ENCODE data around the gene EPN2. TPM values are rescaled to one million over a fixed set of nuclear protein-coding genes. Genes with fewer than 3 reads are reported as not detected.

The EPN2 gene
- total RNA-seq, 1 donor from 2014 or later: 10.5 TPM

- intact Hi-C loops (cut with micrococcal nuclease): no loop called here
- Mint-ChIP-seq H3K4me1 (ENCODE audit: low read depth) (peaks cover 14% of the 10 kb centered on the region), H3K4me3 (ENCODE audit: low read depth) (peak overlapping the region; percentile 17), H3K27ac (no peak overlapping the region), H3K27me3 (ENCODE audit: low read depth) (no peaks in the 10 kb centered on the region), H3K36me3 (ENCODE audit: low read depth) (peaks cover 42% of the 10 kb centered on the region), H3K9me3 (no peaks in the 10 kb centered on the region)
- no peak for DNase-seq (ENCODE audit: low spot score)
These were observed 143.5 kb downstream of the EPN2 start for GRCh38 chr17:19380481-19381301.

GRCh38 chr17:19381361-19381740 is 144.2 kb downstream of the EPN2 start:
- Mint-ChIP-seq H3K4me3 (ENCODE audit: low read depth) (no peak overlapping the region), H3K4me1 (ENCODE audit: low read depth) (peaks cover 11% of the 10 kb centered on the region), H3K9me3 (no peaks in the 10 kb centered on the region), H3K27me3 (ENCODE audit: low read depth) (no peaks in the 10 kb centered on the region), H3K27ac (no peak overlapping the region), H3K36me3 (ENCODE audit: low read depth) (peaks cover 42% of the 10 kb centered on the region)
- intact Hi-C loops (cut with micrococcal nuclease): no loop called here
- no peak for DNase-seq (ENCODE audit: low spot score)

- Mint-ChIP-seq H3K4me3 (ENCODE audit: low read depth) (no peak overlapping the region), H3K27me3 (ENCODE audit: low read depth) (no peaks in the 10 kb centered on the region), H3K4me1 (ENCODE audit: low read depth) (peaks cover 9% of the 10 kb centered on the region), H3K27ac (no peak overlapping the region), H3K9me3 (no peaks in the 10 kb centered on the region), H3K36me3 (ENCODE audit: low read depth) (peaks cover 42% of the 10 kb centered on the region)
- no peak for DNase-seq (ENCODE audit: low spot score)
- intact Hi-C loops (cut with micrococcal nuclease): no loop called here
These were observed 144.7 kb downstream of the EPN2 start for GRCh38 chr17:19381741-19382444.

GRCh38 chr17:19382531-19383444 is 145.6 kb downstream of the EPN2 start:
- no peak overlapping the region for H3K27ac Mint-ChIP-seq
- no peak overlapping the region for H3K4me3 Mint-ChIP-seq (ENCODE audit: low read depth)
- no peak for DNase-seq (ENCODE audit: low spot score)
- H3K4me1 Mint-ChIP-seq (ENCODE audit: low read depth): peaks cover 7% of the 10 kb centered on the region
- intact Hi-C loops (cut with micrococcal nuclease): no loop called here
- peaks cover under 1% of the 10 kb centered on the region for H3K27me3 Mint-ChIP-seq (ENCODE audit: low read depth)
- H3K36me3 Mint-ChIP-seq (ENCODE audit: low read depth): peaks cover 42% of the 10 kb centered on the region
- H3K9me3 Mint-ChIP-seq: no peaks in the 10 kb centered on the region

GRCh38 chr17:19383681-19384470 is 146.7 kb downstream of the EPN2 start:
- H3K27me3 Mint-ChIP-seq (ENCODE audit: low read depth): peaks cover 4% of the 10 kb centered on the region
- peaks cover 7% of the 10 kb centered on the region for H3K4me1 Mint-ChIP-seq (ENCODE audit: low read depth)
- no peak for DNase-seq (ENCODE audit: low spot score)
- peaks cover 42% of the 10 kb centered on the region for H3K36me3 Mint-ChIP-seq (ENCODE audit: low read depth)
- no peak overlapping the region for H3K27ac Mint-ChIP-seq
- intact Hi-C loops (cut with micrococcal nuclease): no loop called here
- H3K9me3 Mint-ChIP-seq: no peaks in the 10 kb centered on the region
- no peak overlapping the region for H3K4me3 Mint-ChIP-seq (ENCODE audit: low read depth)

- H3K27me3 Mint-ChIP-seq (ENCODE audit: low read depth): peaks cover 14% of the 10 kb centered on the region
- H3K27ac Mint-ChIP-seq: no peak overlapping the region
- no peak overlapping the region for H3K4me3 Mint-ChIP-seq (ENCODE audit: low read depth)
- DNase-seq (ENCODE audit: low spot score): no peak
- H3K4me1 Mint-ChIP-seq (ENCODE audit: low read depth): peaks cover 4% of the 10 kb centered on the region
- peaks cover 38% of the 10 kb centered on the region for H3K36me3 Mint-ChIP-seq (ENCODE audit: low read depth)
- no peaks in the 10 kb centered on the region for H3K9me3 Mint-ChIP-seq
- intact Hi-C loops (cut with micrococcal nuclease): no loop called here
These were observed 147.7 kb downstream of the EPN2 start for GRCh38 chr17:19384723-19385391.

- intact Hi-C loops (cut with micrococcal nuclease): no loop called here
- Mint-ChIP-seq H3K27ac (no peak overlapping the region), H3K36me3 (ENCODE audit: low read depth) (peaks cover 31% of the 10 kb centered on the region), H3K4me1 (ENCODE audit: low read depth) (peaks cover 4% of the 10 kb centered on the region), H3K27me3 (ENCODE audit: low read depth) (peaks cover 16% of the 10 kb centered on the region), H3K9me3 (no peaks in the 10 kb centered on the region), H3K4me3 (ENCODE audit: low read depth) (no peak overlapping the region)
- DNase-seq (ENCODE audit: low spot score): no peak
These were observed 148.4 kb downstream of the EPN2 start for GRCh38 chr17:19385521-19385983.

Other genes starting within 250 kb of the EPN2 start
- gene FAM83G, start 232.6 kb upstream of the EPN2 start, total RNA-seq: 14.0 and 15.3 TPM in 2 replicates
- 9.4 and 10.9 TPM in 2 replicates for gene GRAP, start 190.4 kb upstream of the EPN2 start, total RNA-seq
- gene GRAPL, start 109.8 kb upstream of the EPN2 start, total RNA-seq: 5.2 and 5.3 TPM in 2 replicates
- 6.7 TPM in 2 replicates for gene B9D1, start 125.4 kb downstream of the EPN2 start, total RNA-seq
- gene MAPK7, start 141.1 kb downstream of the EPN2 start, total RNA-seq: 18.9 and 22.6 TPM in 2 replicates
- not detected in 2 replicates for gene MFAP4, start 149.8 kb downstream of the EPN2 start, total RNA-seq
- 0.16 and 0.32 TPM in 2 replicates for gene RNF112, start 173.9 kb downstream of the EPN2 start, total RNA-seq

All from activated T-helper 2 cell treated with anti-CD3 and anti-CD28 coated beads, Interferon-gamma antibody, Interleukin-2, Interleukin-4, amounts not matched to agents 10 μg/mL and 5 μg/mL and 100 μg/mL, durations not matched to agents 14 hours and 24 hours and 36 hours (primary cell).